RPMI7951 (cell line): ENCODE results near the gene PDE2A. TPM values are rescaled to one million over a fixed set of nuclear protein-coding genes. Genes with fewer than 3 reads are reported as not detected.

Experiments used
- DNase-seq: peaks from one replicate; pipeline ENCODE4 v3.0.0-alpha.2; 2012; ENCODE audit warnings: low read depth
- total RNA-seq: library from RNA; depleted of rRNA; stranded (reverse); fragments of >200 nt; shearing (Covaris generic); gene quantifications from 2 replicates; pipeline ENCODE4 v1.2.3, GENCODE V29; 2014; rRNA removed

PDE2A gene
- total RNA-seq: 0.12 and 2.3 TPM in 2 replicates

GRCh38 chr11:72673943-72674828 lies at the start of gene PDE2A:
Gene PDE2A, minus strand, starts transcription at chr11:72674422. Its CDS starts 215 bp downstream, at chr11:72674207.
- DNase-seq: no peak

- DNase-seq: no peak
These were observed 49.3 kb upstream of the PDE2A start for GRCh38 chr11:72723508-72723907.

GRCh38 chr11:72722050-72722748 lies 48.0 kb upstream of the PDE2A start:
- peak; percentile 82 for DNase-seq

GRCh38 chr11:72721689-72722049 lies 47.4 kb upstream of the PDE2A start:
- no peak for DNase-seq

DNA sequence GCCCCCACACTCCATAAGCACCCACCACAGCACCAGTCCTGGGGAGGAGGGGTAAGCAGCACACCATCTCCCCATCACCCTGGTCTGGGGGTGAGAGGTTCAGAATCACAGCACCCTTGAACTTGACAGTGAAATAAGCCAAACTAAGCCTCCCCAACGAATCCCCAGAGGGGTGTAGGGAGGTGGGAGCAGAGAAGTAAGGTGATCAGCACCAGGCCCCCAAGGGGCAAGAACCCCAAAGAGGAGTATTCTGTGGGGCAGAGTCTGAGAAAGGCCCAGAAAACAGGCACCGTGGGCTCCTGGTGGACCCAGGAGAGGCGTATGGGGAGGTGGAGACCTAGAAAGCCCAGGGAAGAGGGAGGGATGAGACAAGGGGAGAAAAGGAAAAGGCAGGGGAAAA lies 47.1 kb upstream of the PDE2A start:
- DNase-seq: no peak

DNA sequence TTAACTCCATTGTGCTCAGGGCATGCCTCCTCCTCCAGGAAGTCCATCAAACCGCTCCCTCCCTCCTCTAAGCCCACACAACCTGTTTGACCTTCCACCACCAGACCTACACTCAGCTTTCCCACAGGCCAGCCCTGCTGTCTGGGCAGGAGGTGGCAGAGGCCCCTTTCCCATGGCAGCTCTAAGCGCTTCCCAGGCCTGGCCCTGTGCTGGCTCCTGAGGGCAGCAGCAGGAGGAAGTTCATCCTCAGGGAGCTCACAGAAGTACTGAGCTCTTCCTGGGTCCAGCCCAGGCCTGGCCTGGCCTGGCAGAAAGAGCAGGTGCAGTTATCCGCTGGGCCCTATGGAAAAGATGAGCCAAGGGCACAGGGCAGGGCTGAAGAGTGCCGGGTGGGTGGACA lies 46.6 kb upstream of the PDE2A start:
- no peak for DNase-seq

DNA sequence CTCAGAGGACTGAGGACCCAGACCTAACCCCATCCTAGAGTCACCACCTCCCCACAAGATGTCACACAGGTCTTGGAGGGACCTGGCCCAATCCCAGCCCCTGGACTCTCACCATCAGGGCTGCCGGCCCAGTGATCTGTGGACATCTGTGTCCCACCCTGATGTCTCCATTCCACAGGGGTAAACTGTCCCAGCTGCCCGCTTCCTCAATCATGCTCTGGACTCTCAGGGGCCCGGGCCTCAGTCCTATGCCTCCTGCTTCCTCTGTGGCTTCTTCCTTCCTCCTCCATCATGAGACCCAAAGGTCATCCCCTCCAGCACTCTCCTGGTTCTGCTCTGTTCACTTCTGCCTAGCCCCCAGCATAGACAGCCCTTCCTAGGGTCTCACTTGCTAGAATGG lies 45.8 kb upstream of the PDE2A start:
- DNase-seq: no peak

GRCh38 chr11:72719551-72719950 lies 45.3 kb upstream of the PDE2A start:
- no peak for DNase-seq

- no peak for DNase-seq
These were observed 44.9 kb upstream of the PDE2A start for GRCh38 chr11:72719144-72719543.

DNA sequence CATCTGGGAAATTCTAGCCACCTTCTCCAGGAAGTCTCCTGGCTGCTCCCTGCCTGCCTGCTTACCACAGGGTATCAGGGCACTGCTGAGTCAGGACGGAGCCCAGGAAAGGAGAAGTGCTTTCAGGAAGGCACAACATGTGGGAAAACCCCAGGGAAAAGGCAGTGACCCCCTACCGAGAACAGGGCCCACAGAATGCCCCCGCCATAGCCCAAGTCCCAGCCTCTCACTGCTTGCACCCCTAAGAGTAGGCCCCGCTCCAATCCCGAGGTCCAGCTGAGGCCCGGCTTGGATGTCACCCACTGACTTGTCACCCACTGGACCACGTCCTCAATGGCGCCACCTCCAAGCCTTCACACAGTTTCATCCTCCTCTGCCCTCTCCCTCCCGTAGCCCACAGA lies 43.9 kb upstream of the PDE2A start:
- DNase-seq: no peak

DNA sequence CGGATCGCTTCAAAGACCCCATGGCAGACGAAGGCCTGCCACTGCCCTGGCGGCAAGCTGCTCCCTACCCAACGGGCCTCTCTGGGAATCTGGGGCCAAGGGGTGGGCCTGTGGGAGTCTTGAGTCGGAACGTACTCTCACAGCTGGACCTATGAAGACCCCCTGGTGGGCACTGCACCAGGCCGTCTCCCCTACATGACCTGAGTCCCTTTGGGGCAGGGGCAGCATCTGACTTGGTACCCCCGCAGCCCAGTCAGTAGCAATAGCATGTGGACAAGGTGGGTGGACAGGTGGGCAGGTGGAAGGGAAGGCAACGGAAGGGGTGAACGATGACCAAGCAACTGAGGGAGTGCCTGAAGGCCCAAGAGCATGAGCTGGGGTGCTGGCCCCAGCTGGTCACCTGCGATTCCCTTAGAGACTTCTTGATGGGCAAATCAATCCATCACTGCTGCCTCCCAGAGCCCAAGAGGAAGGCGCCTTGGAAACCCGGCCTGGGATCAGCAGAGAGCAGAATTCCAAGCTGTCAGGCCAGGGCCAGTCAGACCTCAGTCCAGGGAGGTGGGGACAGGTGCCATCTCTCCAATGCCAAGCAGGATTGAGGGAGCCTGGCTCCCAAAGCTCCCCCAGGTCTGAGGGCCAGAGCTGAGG lies 42.7 kb upstream of the PDE2A start:
- DNase-seq: no peak

- DNase-seq: no peak
These were observed 42.1 kb upstream of the PDE2A start for GRCh38 chr11:72716290-72716689.

DNA sequence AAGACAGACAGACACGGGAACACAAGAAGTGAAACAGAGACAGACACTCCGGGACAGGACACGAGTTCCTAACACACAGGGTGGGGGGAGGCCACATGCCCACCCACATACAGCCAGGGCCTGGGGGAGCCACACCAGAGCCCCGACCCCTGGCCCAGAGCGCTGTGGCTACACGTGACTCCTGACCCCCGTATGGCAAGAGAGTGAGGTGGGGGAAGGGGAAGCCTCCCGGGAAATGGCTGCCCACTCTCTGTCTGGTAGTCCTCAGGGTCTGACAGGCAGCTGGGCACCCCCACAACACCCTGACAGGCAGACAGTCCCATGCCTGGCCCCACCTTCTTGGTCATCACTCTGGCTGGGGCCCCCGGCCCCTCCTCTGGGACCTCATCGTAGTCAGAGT lies 38.6 kb upstream of the PDE2A start:
- no peak for DNase-seq

DNA sequence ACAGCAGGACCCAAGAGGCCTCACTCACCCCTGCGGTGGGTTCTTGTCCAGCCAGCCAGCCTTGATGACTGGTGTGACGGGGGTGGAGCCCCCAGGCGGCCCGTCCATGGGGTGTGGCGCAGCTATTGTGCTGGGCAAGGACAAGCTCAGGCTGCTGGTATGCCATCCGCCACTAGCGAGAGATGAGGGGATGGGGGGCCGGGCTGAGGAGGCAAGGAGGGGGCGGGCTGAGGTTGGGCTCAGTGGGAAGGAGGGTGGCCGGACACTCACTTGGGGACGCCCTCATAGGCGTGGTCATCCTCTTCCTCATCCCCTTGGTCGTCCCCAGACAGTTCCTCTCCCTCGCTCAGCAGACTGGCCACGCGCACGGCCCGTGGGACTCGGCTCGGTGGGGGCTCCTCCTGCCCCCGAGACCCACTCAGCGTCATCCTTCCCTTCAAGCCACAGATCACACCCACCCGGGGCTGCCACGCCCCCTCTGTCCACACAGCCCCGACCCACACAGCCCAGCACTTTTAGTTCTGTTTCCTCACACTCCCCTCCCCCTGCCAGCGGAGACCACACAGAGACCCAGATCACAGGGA lies 38.0 kb upstream of the PDE2A start:
- DNase-seq: no peak

DNA sequence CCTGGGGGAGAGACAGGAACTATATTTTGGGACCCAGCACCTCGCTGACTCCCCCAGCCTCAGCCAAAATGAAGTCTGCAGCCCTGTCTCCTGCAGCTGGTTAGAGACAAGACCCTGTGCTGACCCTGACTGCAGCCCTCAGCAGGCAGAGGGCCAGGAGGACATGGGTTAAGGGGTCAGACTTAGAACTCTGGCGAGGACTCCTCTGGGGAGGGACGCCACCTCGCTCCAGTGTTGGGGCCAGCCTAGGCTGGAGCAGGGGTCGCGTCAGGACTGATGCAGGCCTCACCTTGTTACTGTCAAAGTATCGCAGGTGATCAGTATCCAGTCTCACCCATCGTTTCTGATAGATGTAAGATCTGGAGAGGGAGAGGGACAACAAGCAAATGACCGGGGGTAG lies 36.9 kb upstream of the PDE2A start:
- DNase-seq: no peak

GRCh38 chr11:72710278-72710677 lies 36.1 kb upstream of the PDE2A start:
- DNase-seq: no peak

DNA sequence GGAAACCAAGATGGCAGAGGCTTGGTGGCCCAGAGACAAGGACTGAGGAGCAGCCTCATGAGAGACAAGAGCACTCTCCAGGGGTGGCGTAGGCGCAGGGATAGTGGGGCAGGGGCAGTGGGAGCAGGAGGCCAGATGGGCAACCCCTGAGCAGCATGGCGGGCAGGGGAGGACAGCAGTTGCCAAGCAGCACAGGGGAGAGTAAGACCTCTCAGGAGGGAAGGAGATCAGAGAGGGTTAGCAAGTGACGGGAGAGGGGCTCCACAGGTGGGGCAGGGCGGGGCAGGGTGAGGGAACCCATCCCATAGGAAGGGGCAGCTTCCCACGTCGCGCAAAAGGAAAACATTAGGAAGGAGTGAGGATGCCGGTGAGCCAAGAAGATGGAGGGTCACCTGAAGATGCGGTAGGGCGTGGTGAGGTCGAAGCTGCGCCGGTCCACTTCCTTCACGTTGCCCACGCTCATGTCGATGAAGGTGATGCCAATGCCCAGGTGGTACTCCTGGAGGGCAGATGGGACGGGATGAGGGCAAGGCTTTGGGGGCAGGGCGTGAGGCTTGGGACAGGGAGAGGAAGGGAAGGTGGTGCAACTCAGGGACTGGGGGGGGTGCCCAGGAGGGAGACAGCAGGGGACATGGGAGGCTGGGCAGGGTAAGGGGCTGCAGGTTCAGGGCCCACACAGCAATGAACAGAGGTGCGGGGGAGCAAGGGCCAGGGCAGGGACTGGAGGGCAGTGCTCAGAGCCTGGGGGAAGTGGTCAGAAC lies 35.4 kb upstream of the PDE2A start:
- DNase-seq: no peak

DNA sequence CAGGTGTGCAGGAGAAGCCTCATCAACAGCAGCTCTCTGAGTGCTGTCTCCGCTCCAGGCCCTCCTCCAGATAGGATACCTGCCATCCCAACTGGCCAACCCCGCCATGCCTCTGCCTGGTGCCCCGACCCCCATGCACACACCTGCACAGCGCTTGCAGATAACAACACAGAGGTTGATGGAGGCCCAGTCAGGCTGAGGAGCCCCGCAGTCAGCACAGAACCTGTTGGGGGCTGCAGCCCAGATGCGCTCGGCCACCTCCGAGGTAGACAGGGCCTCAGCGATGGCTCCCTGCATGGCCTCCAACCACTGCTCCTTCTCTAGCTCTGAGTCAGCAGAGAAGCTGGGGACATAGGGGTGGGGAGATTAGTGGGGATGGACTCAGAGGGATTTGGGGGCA lies 32.8 kb upstream of the PDE2A start:
- DNase-seq: no peak

GRCh38 chr11:72706579-72706978 lies 32.4 kb upstream of the PDE2A start:
- DNase-seq: no peak

- DNase-seq: no peak
These were observed 31.5 kb upstream of the PDE2A start for GRCh38 chr11:72705442-72706365.
